Nephron (organoid): ENCODE measurements around the gene ADAM23.

Experiments
- H3K27ac Mint-ChIP-seq, 3 experiments: 2 replicates each; pipeline ENCODE4 v1.8.0; 2020; ENCODE audit warnings: mixed read lengths in 3 of 3, mild to moderate bottlenecking in 2 of 3, moderate library complexity in 1 of 3
- H3K27me3 Mint-ChIP-seq: 2 replicates; pipeline ENCODE4 v1.8.0; 2021; ENCODE audit warnings: low read depth, mild to moderate bottlenecking, moderate library complexity, mixed read lengths
- H3K36me3 Mint-ChIP-seq: 2 replicates; pipeline ENCODE4 v1.8.0; 2020; ENCODE audit warnings: low read depth, mixed read lengths
- H3K4me1 Mint-ChIP-seq: 2 replicates; pipeline ENCODE4 v1.8.0; 2020; ENCODE audit warnings: mixed read lengths
- H3K4me3 Mint-ChIP-seq, 3 experiments: 2 replicates each; pipeline ENCODE4 v1.8.0; 2020; ENCODE audit warnings: mild to moderate bottlenecking in 3 of 3, mixed read lengths in 3 of 3, moderate library complexity in 2 of 3
- H3K9me3 Mint-ChIP-seq: 2 replicates; pipeline ENCODE4 v1.8.0; 2020; ENCODE audit warnings: mixed read lengths
- TF ChIP-seq, protein P1 (sequence below), 3 experiments: fragments of 200-600 bp; sonication (generic); IDR thresholded peaks; one replicate each; pipeline ENCODE4 v1.5.0; 2021; ENCODE audit warnings: antibody characterized with exemption in 3 of 3; ENCODE audit not compliant: unreplicated experiment in 3 of 3

Gene ADAM23

GRCh38 chr2:206415618-206416243 lies 27.6 kb upstream of the ADAM23 start:
- peaks cover 28% of the 10 kb centered on the region for H3K9me3 Mint-ChIP-seq
- no peaks in the 10 kb centered on the region for H3K36me3 Mint-ChIP-seq
- no peaks in the 10 kb centered on the region for H3K4me1 Mint-ChIP-seq
- H3K27me3 Mint-ChIP-seq, result no peaks in the 10 kb centered on the region
- no peak overlapping the region for H3K27ac Mint-ChIP-seq
- TF ChIP-seq, protein P1, sequence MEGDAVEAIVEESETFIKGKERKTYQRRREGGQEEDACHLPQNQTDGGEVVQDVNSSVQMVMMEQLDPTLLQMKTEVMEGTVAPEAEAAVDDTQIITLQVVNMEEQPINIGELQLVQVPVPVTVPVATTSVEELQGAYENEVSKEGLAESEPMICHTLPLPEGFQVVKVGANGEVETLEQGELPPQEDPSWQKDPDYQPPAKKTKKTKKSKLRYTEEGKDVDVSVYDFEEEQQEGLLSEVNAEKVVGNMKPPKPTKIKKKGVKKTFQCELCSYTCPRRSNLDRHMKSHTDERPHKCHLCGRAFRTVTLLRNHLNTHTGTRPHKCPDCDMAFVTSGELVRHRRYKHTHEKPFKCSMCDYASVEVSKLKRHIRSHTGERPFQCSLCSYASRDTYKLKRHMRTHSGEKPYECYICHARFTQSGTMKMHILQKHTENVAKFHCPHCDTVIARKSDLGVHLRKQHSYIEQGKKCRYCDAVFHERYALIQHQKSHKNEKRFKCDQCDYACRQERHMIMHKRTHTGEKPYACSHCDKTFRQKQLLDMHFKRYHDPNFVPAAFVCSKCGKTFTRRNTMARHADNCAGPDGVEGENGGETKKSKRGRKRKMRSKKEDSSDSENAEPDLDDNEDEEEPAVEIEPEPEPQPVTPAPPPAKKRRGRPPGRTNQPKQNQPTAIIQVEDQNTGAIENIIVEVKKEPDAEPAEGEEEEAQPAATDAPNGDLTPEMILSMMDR (IDR thresholded peaks at IDR 0.05; ENCODE audit: unreplicated experiment in 3 of 3), result no peak
- H3K4me3 Mint-ChIP-seq, result no peak overlapping the region

GRCh38 chr2:206418968-206419367 lies 24.4 kb upstream of the ADAM23 start:
- Mint-ChIP-seq H3K27me3 (no peaks in the 10 kb centered on the region), H3K27ac (no peak overlapping the region), H3K36me3 (no peaks in the 10 kb centered on the region), H3K4me3 (no peak overlapping the region), H3K4me1 (peaks cover 8% of the 10 kb centered on the region), H3K9me3 (peaks cover 18% of the 10 kb centered on the region)
- TF ChIP-seq, protein P1 (IDR thresholded peaks at IDR 0.05; ENCODE audit: unreplicated experiment in 3 of 3), result no peak

DNA sequence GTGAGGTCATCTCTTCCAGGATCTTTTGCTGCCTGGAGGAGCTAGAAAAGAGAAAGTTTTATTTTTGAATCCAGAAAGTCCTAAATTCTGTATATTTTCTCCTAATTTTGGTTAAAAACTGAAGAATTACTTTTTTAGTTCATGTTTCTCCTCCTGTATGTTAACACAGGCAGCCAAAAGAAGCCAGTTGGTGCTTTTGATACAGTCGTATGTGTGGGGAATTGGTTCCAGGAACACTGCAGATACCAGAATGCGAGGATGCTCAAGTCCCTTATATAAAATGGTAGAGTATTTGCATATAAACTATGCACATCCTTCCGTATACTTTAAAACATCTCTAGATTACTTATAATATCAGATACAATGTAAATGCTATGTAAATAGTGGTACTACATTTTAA lies 22.6 kb upstream of the ADAM23 start:
- Mint-ChIP-seq H3K36me3 (no peaks in the 10 kb centered on the region), H3K4me3 (no peak overlapping the region), H3K27me3 (no peaks in the 10 kb centered on the region), H3K9me3 (peaks cover 14% of the 10 kb centered on the region), H3K27ac (no peak overlapping the region), H3K4me1 (peaks cover 8% of the 10 kb centered on the region)
- TF ChIP-seq, protein P1 (IDR thresholded peaks at IDR 0.05; ENCODE audit: unreplicated experiment in 3 of 3), result no peak

- TF ChIP-seq, protein P1 (IDR thresholded peaks at IDR 0.05; ENCODE audit: unreplicated experiment in 3 of 3), result no peak
- no peaks in the 10 kb centered on the region for H3K36me3 Mint-ChIP-seq
Observed at GRCh38 chr2:206422493-206422892, 20.8 kb upstream of the ADAM23 start.

DNA sequence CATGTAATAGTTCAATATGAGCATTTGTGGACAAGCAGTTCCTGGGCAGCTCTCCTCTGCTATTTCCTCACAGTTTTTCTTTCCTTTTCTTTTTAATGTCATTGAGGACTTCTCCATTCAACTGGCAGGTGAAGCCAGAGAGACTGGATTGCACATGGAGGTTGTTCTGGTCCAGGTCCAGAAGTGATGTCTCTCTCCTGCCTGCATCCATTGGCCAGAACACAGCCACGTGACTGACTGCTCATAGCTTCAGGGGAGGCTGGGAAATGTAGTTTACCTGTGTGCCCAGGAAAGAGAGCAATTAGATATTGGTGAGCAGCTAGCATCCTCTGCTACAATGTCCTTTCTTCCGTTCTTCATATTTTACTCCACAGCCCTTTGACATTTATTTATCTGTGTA lies 20.2 kb upstream of the ADAM23 start:
- no peak overlapping the region for H3K4me3 Mint-ChIP-seq
- peaks cover 8% of the 10 kb centered on the region for H3K9me3 Mint-ChIP-seq

More at GRCh38 chr2:206422493-206422892, 20.8 kb upstream of the ADAM23 start:
- peaks cover 8% of the 10 kb centered on the region for H3K4me1 Mint-ChIP-seq
- no peak overlapping the region for H3K4me3 Mint-ChIP-seq
- H3K27ac Mint-ChIP-seq, result no peak overlapping the region
- H3K27me3 Mint-ChIP-seq, result no peaks in the 10 kb centered on the region
- peaks cover 8% of the 10 kb centered on the region for H3K9me3 Mint-ChIP-seq

More for the DNA sequence above, 20.2 kb upstream of the ADAM23 start:
- Mint-ChIP-seq H3K4me1 (peaks cover 8% of the 10 kb centered on the region), H3K27me3 (no peaks in the 10 kb centered on the region), H3K27ac (no peak overlapping the region), H3K36me3 (no peaks in the 10 kb centered on the region)
- TF ChIP-seq, protein P1 (IDR thresholded peaks at IDR 0.05; ENCODE audit: unreplicated experiment in 3 of 3), result no peak
